HEK293 (cell line): ENCODE data around the gene NFE2L1.

ENCODE experiments used
- EGR2 ChIP-seq: fragments of 450-650 bp; formaldehyde crosslinking; IDR thresholded peaks from 2 replicates; pipeline ENCODE4 v1.5.1; 2016; ENCODE audit warnings: low read depth, missing biosample characterization, missing genetic modification characterization
- GLI4 ChIP-seq: fragments of 450-650 bp; formaldehyde crosslinking; IDR thresholded peaks from 2 replicates; pipeline ENCODE4 v1.5.1; 2016; ENCODE audit warnings: missing biosample characterization, missing genetic modification characterization
- KLF10 ChIP-seq: fragments of 450-650 bp; IDR thresholded peaks from 2 replicates; pipeline ENCODE4 v1.5.1; 2018; ENCODE audit warnings: missing biosample characterization, mild to moderate bottlenecking, missing genetic modification characterization
- MYNN ChIP-seq: fragments of 450-650 bp; formaldehyde crosslinking; IDR thresholded peaks from 2 replicates; pipeline ENCODE4 v1.5.1; 2016; ENCODE audit warnings: missing biosample characterization, missing genetic modification characterization, borderline replicate concordance
- PRDM2 ChIP-seq: fragments of 450-650 bp; formaldehyde crosslinking; IDR thresholded peaks from 2 replicates; pipeline ENCODE4 v1.5.1; 2016; ENCODE audit warnings: missing biosample characterization, missing genetic modification characterization, borderline replicate concordance
- REST ChIP-seq: fragments of 450-650 bp; formaldehyde crosslinking; IDR thresholded peaks from 2 replicates; pipeline ENCODE4 v1.5.1; 2016; ENCODE audit warnings: missing biosample characterization, missing genetic modification characterization
- SCRT2 ChIP-seq: fragments of 450-650 bp; formaldehyde crosslinking; IDR thresholded peaks from 2 replicates; pipeline ENCODE4 v1.5.1; 2016; ENCODE audit warnings: missing biosample characterization, missing genetic modification characterization
- TCF7L2 ChIP-seq: IDR thresholded peaks from 2 replicates; pipeline ENCODE4 v1.6.1; 2011; ENCODE audit warnings: low read depth, mild to moderate bottlenecking, inconsistent platforms, low read length, moderate library complexity, borderline replicate concordance
- ZBTB11 ChIP-seq: fragments of 450-650 bp; formaldehyde crosslinking; conservative IDR thresholded peaks from 2 replicates; pipeline ENCODE4 v1.5.1; 2016; ENCODE audit warnings: low read depth, missing biosample characterization, missing genetic modification characterization
- ZFP69B ChIP-seq: fragments of 450-650 bp; formaldehyde crosslinking; IDR thresholded peaks from 2 replicates; pipeline ENCODE4 v1.5.1; 2016; ENCODE audit warnings: missing biosample characterization, missing genetic modification characterization
- ZNF23 ChIP-seq: fragments of 450-650 bp; formaldehyde crosslinking; IDR thresholded peaks from 2 replicates; pipeline ENCODE4 v1.5.1; 2016; ENCODE audit warnings: missing biosample characterization, missing genetic modification characterization, borderline replicate concordance
- ZNF248 ChIP-seq: fragments of 450-650 bp; formaldehyde crosslinking; IDR thresholded peaks from 2 replicates; pipeline ENCODE4 v1.5.1; 2017; ENCODE audit warnings: missing biosample characterization, missing genetic modification characterization
- ZNF335 ChIP-seq: fragments of 450-650 bp; formaldehyde crosslinking; conservative IDR thresholded peaks from 2 replicates; pipeline ENCODE4 v1.5.1; 2016; ENCODE audit warnings: missing biosample characterization, missing genetic modification characterization
- ZNF354C ChIP-seq: fragments of 450-650 bp; formaldehyde crosslinking; IDR thresholded peaks from 2 replicates; pipeline ENCODE4 v1.5.1; 2016; ENCODE audit warnings: missing biosample characterization, missing genetic modification characterization, low read depth, borderline replicate concordance
- ZNF37A ChIP-seq: fragments of 450-650 bp; IDR thresholded peaks from 2 replicates; pipeline ENCODE4 v1.5.1; 2018; ENCODE audit warnings: missing biosample characterization, missing genetic modification characterization
- ZNF518A ChIP-seq: fragments of 450-650 bp; formaldehyde crosslinking; conservative IDR thresholded peaks from 2 replicates; pipeline ENCODE4 v1.5.1; 2016; ENCODE audit warnings: low read depth, missing biosample characterization, missing genetic modification characterization
- ZNF521 ChIP-seq: fragments of 450-650 bp; formaldehyde crosslinking; IDR thresholded peaks from 2 replicates; pipeline ENCODE4 v1.5.1; 2017; ENCODE audit warnings: missing biosample characterization, mild to moderate bottlenecking, missing genetic modification characterization
- ZNF549 ChIP-seq: fragments of 450-650 bp; IDR thresholded peaks from 2 replicates; pipeline ENCODE4 v1.5.1; 2018; ENCODE audit warnings: missing biosample characterization, missing genetic modification characterization, mild to moderate bottlenecking, inconsistent platforms, moderate library complexity
- ZNF558 ChIP-seq: fragments of 450-650 bp; formaldehyde crosslinking; IDR thresholded peaks from 2 replicates; pipeline ENCODE4 v1.5.1; 2016; ENCODE audit warnings: missing biosample characterization, missing genetic modification characterization
- ZNF585B ChIP-seq: fragments of 450-650 bp; formaldehyde crosslinking; IDR thresholded peaks from 2 replicates; pipeline ENCODE4 v1.5.1; 2016; ENCODE audit warnings: missing biosample characterization, missing genetic modification characterization
- ZNF658 ChIP-seq: fragments of 450-650 bp; formaldehyde crosslinking; IDR thresholded peaks from 2 replicates; pipeline ENCODE4; 2016; ENCODE audit warnings: missing biosample characterization, missing genetic modification characterization
- ZNF701 ChIP-seq: fragments of 450-650 bp; formaldehyde crosslinking; IDR thresholded peaks from 2 replicates; pipeline ENCODE4 v1.5.1; 2016; ENCODE audit warnings: missing biosample characterization, missing genetic modification characterization

NFE2L1 gene

GRCh38 chr17:48047741-48048383, at the start of gene NFE2L1 (continued):
- TF ChIP-seq ZBTB11 (tag by site-specific recombination) (peak; percentile 91), ZNF585B (tag by site-specific recombination) (no peak), GLI4 (tag by site-specific recombination) (peak; percentile 83; the same call in 1 of the 2 replicates), ZNF558 (no peak), KLF10 (tag by site-specific recombination) (peak; percentile 23; the same call in 1 of the 2 replicates), ZNF354C (tag by site-specific recombination) (no peak), ZNF23 (no peak), REST (tag by site-specific recombination) (no peak; the same call in none of the 2 replicates), SCRT2 (no peak), ZNF248 (tag by site-specific recombination) (no peak), ZNF549 (no peak), ZNF701 (no peak), EGR2 (tag by site-specific recombination) (no peak), ZNF658 (tag by site-specific recombination) (no peak), ZNF37A (tag by site-specific recombination) (no peak), ZNF518A (tag by site-specific recombination) (peak; percentile 57), ZNF521 (tag by site-specific recombination) (no peak), PRDM2 (tag by site-specific recombination) (no peak), ZNF335 (tag by site-specific recombination) (peak; percentile 84), MYNN (tag by site-specific recombination) (no peak; the same call in 1 of the 2 replicates), ZFP69B (tag by site-specific recombination) (peak; percentile 89), TCF7L2 (no peak)
